Subcutaneous abdominal adipose tissue (tissue), 5 donors: Measurements from ENCODE around the gene TMEM8B.

Source experiments
- H3K27ac ChIP-seq: one replicate; pipeline ENCODE4 v1.7.0; 2013; ENCODE audit warnings: low read depth, mild to moderate bottlenecking, inconsistent platforms, low read length, moderate library complexity
- H3K27me3 ChIP-seq, 5 donors: one replicate each; pipeline ENCODE4 v1.7.0; 2013; ENCODE audit warnings: low read length in 5 of 5, inconsistent platforms in 1 of 5; ENCODE audit not compliant: control insufficient read depth in 5 of 5, insufficient read depth in 4 of 5
- H3K36me3 ChIP-seq, 5 donors: one replicate each; pipeline ENCODE4 v1.7.0; 2013; ENCODE audit warnings: low read length in 5 of 5; ENCODE audit not compliant: control insufficient read depth in 5 of 5, insufficient read depth in 5 of 5
- H3K4me1 ChIP-seq, 5 donors: one replicate each; pipeline ENCODE4 v1.7.0; 2013; ENCODE audit warnings: low read length in 5 of 5, mild to moderate bottlenecking in 3 of 5, moderate library complexity in 1 of 5; ENCODE audit not compliant: control insufficient read depth in 5 of 5, insufficient read depth in 5 of 5
- H3K4me3 ChIP-seq, 5 donors: one replicate each; pipeline ENCODE4 v1.7.0; 2013; ENCODE audit warnings: low read length in 5 of 5, low read depth in 1 of 5
- H3K9ac ChIP-seq, 5 donors: one replicate each; pipeline ENCODE4 v1.7.0; 2013; ENCODE audit warnings: low read length in 5 of 5, mild to moderate bottlenecking in 4 of 5, moderate library complexity in 3 of 5
- H3K9me3 ChIP-seq, 5 donors: one replicate each; pipeline ENCODE4 v1.7.0; 2013; ENCODE audit warnings: low read length in 5 of 5; ENCODE audit not compliant: control insufficient read depth in 5 of 5
- donor health status: healthy.
- donor health status: healthy.
- donor health status: healthy.
- donor health status: healthy.
- donor health status: healthy.

Gene TMEM8B

GRCh38 chr9:35810122-35810521 is 18.9 kb upstream of the TMEM8B start:
- H3K9me3 ChIP-seq, result peaks cover 0 to 2% (median 0%) of the 10 kb centered on the region in 5 donors
- H3K4me1 ChIP-seq, result peaks cover 12 to 38% (median 36%) of the 10 kb centered on the region in 5 donors
- no peak overlapping the region for H3K27ac ChIP-seq
- peaks cover 9 to 48% (median 38%) of the 10 kb centered on the region in 5 donors for H3K36me3 ChIP-seq
- H3K27me3 ChIP-seq, result peaks cover 0 to 3% (median 0%) of the 10 kb centered on the region in 5 donors
- no peak overlapping the region for H3K9ac ChIP-seq
- H3K4me3 ChIP-seq, result no peak overlapping the region

- H3K4me3 ChIP-seq, result peak overlapping the region; percentile 72 to 82 (median 74)
- H3K36me3 ChIP-seq, result peaks cover 9 to 34% (median 29%) of the 10 kb centered on the region in 5 donors
- H3K27me3 ChIP-seq, result peaks cover 0 to 5% (median 0%) of the 10 kb centered on the region in 5 donors
- H3K9me3 ChIP-seq, result peaks cover 0 to 2% (median 0%) of the 10 kb centered on the region in 5 donors
- H3K9ac ChIP-seq, result peak overlapping the region in 3 of 5 donors; percentile 42 to 58 (median 50)
- H3K4me1 ChIP-seq, result peaks cover 14 to 42% (median 39%) of the 10 kb centered on the region in 5 donors
- peak overlapping the region; percentile 44 for H3K27ac ChIP-seq
Observed at GRCh38 chr9:35811381-35812024, 17.5 kb upstream of the TMEM8B start.

GRCh38 chr9:35812025-35812602 is 16.9 kb upstream of the TMEM8B start, which contains the start of gene SPAG8:
Gene SPAG8, minus strand, starts transcription at chr9:35812262. Its CDS starts 115 bp downstream, at chr9:35812147.
- Histone ChIP-seq H3K4me1 (peaks cover 14 to 42% (median 39%) of the 10 kb centered on the region in 5 donors), H3K36me3 (peaks cover 9 to 30% (median 23%) of the 10 kb centered on the region in 5 donors), H3K27ac (peak within 1 kb of the TSS; percentile 93), H3K27me3 (peaks cover 0 to 5% (median 0%) of the 10 kb centered on the region in 5 donors), H3K9ac (peak within 1 kb of the TSS in 4 of 5 donors; percentile 26 to 62 (median 50)), H3K9me3 (peaks cover 0 to 2% (median 0%) of the 10 kb centered on the region in 5 donors), H3K4me3 (peak within 1 kb of the TSS; percentile 72 to 82 (median 74))

- Histone ChIP-seq H3K9ac (peak overlapping the region in 4 of 5 donors; percentile 41 to 94 (median 86)), H3K4me3 (peak overlapping the region in 1 of 5 donors; percentile 87), H3K36me3 (peaks cover 0 to 16% (median 12%) of the 10 kb centered on the region in 5 donors), H3K27me3 (peaks cover 0 to 5% (median 0%) of the 10 kb centered on the region in 5 donors), H3K9me3 (peaks cover 0 to 2% (median 0%) of the 10 kb centered on the region in 5 donors), H3K27ac (peak overlapping the region; percentile 93), H3K4me1 (peaks cover 14 to 42% (median 39%) of the 10 kb centered on the region in 5 donors)
Observed at GRCh38 chr9:35813434-35814105, 15.5 kb upstream of the TMEM8B start.

- Histone ChIP-seq H3K4me3 (peak overlapping the region; percentile 75 to 89 (median 85)), H3K9ac (peak overlapping the region; percentile 58 to 96 (median 87)), H3K9me3 (peaks cover 0 to 2% (median 0%) of the 10 kb centered on the region in 5 donors), H3K27me3 (peaks cover 0 to 5% (median 0%) of the 10 kb centered on the region in 5 donors), H3K27ac (peak overlapping the region; percentile 93), H3K4me1 (peaks cover 14 to 42% (median 39%) of the 10 kb centered on the region in 5 donors), H3K36me3 (peaks cover 0 to 9% (median 5%) of the 10 kb centered on the region in 5 donors)
Observed at GRCh38 chr9:35814106-35814840, 14.8 kb upstream of the TMEM8B start.

GRCh38 chr9:35814841-35815543 is 14.0 kb upstream of the TMEM8B start, which contains the start of gene HINT2:
Gene HINT2, minus strand, starts transcription at chr9:35815042. Its CDS starts 63 bp downstream, at chr9:35814979.
- Histone ChIP-seq H3K9ac (peak within 1 kb of the TSS; percentile 84 to 99 (median 94)), H3K27me3 (peaks cover 0 to 5% (median 0%) of the 10 kb centered on the region in 5 donors), H3K4me3 (peak within 1 kb of the TSS; percentile 75 to 89 (median 85)), H3K9me3 (peaks cover 0 to 2% (median 0%) of the 10 kb centered on the region in 5 donors), H3K27ac (peak within 1 kb of the TSS; percentile 93), H3K4me1 (peaks cover 14 to 42% (median 39%) of the 10 kb centered on the region in 5 donors), H3K36me3 (peaks cover 0 to 3% (median 1%) of the 10 kb centered on the region in 5 donors)

GRCh38 chr9:35816708-35817107 is 12.3 kb upstream of the TMEM8B start:
- Histone ChIP-seq H3K9me3 (peaks cover 0 to 2% (median 0%) of the 10 kb centered on the region in 5 donors), H3K9ac (no peak overlapping the region), H3K27me3 (peaks cover 0 to 5% (median 0%) of the 10 kb centered on the region in 5 donors), H3K27ac (no peak overlapping the region), H3K4me1 (peaks cover 14 to 34% (median 31%) of the 10 kb centered on the region in 5 donors), H3K4me3 (no peak overlapping the region), H3K36me3 (no peaks in the 10 kb centered on the region)

- peaks cover 0 to 2% (median 0%) of the 10 kb centered on the region in 5 donors for H3K9me3 ChIP-seq
Observed at GRCh38 chr9:35818341-35818740, 10.7 kb upstream of the TMEM8B start.

More at GRCh38 chr9:35818341-35818740, 10.7 kb upstream of the TMEM8B start:
- no peak overlapping the region for H3K9ac ChIP-seq
- H3K4me3 ChIP-seq, result no peak overlapping the region
- H3K27me3 ChIP-seq, result peaks cover 0 to 5% (median 0%) of the 10 kb centered on the region in 5 donors
- no peak overlapping the region for H3K27ac ChIP-seq
- peaks cover 13 to 18% (median 15%) of the 10 kb centered on the region in 5 donors for H3K4me1 ChIP-seq
- H3K36me3 ChIP-seq, result no peaks in the 10 kb centered on the region
